Measurements from ENCODE around the gene ZNF140. TPM values are rescaled to one million over a fixed set of nuclear protein-coding genes. Genes with fewer than 3 reads are reported as not detected.
A peak's percentile ranks its signal among the peaks of the same experiment; 100 is the strongest.

Gene ZNF140
- total and polyA plus RNA-seq, 2 of the 13 experiments (the other 11 are each of a cell fraction or from before 2014, with no cell fraction given): 8.7 to 13.5 TPM

DNA sequence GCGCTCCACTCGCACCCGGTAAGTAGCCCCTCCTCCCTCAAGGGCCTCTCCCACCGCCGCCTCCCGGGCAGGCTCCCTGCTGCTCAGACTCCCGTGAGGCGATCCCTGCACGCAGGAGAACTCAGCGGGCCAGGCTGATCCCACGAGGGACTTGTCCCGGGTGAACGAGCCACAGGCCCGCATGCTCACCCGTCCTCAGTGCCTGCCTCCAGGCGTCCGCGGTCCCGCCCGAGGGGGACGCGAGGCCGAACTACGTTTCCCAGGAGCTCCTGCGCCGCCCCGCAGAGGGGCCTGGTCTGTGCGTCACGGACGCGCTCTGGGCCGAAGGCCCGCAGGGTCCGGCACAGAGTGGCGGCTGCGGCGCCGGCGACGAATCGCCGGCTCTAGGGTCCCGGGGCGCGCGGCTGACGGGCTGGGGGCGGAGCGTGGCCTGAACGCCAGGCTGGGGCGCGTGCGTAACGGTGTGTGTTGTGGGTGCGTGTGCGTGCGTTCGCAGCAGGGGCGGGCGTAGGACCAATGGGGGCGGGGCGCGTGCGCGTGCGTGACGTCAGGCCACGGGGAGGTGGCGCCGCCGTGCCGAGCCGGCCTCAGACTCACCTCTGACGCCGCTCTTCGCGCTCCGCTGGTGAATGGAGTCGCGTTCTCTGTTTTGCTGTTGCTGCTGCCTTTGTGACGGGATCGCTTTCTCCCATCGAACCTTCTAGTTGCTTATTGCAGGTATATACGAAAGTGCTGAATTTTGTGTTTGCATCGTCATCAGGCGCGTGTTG lies 49.5 kb downstream of the ZNF140 start, which contains the start of the genes ZNF10 and ZNF891 (continued):
- TF ChIP-seq, protein P1, sequence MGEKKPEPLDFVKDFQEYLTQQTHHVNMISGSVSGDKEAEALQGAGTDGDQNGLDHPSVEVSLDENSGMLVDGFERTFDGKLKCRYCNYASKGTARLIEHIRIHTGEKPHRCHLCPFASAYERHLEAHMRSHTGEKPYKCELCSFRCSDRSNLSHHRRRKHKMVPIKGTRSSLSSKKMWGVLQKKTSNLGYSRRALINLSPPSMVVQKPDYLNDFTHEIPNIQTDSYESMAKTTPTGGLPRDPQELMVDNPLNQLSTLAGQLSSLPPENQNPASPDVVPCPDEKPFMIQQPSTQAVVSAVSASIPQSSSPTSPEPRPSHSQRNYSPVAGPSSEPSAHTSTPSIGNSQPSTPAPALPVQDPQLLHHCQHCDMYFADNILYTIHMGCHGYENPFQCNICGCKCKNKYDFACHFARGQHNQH (CRISPR knock-in tag; IDR thresholded peaks at IDR 0.05): peak; percentile 86; the same call in 1 of the 2 replicates
- TF ChIP-seq ZKSCAN8 (CRISPR knock-in tag; IDR thresholded peaks at IDR 0.05; ENCODE audit: borderline replicate concordance): peak; percentile 69; the same call in 1 of the 2 replicates
- TF ChIP-seq ZNF589 (CRISPR knock-in tag; conservative IDR thresholded peaks at IDR 0.05): peak; percentile 19; the same call in 1 of the 2 replicates
- peak; percentile 72 for TF ChIP-seq RBM39 (IDR thresholded peaks at IDR 0.05; ENCODE audit: low read depth, low read length, poor library complexity, severe bottlenecking)
- TF ChIP-seq ZNF180 (CRISPR knock-in tag; IDR thresholded peaks at IDR 0.05; ENCODE audit: borderline replicate concordance, low read depth): no peak; the same call in 1 of the 2 replicates
- peak; percentile 66; the same call in 1 of the 2 replicates for TF ChIP-seq SRY (CRISPR knock-in tag; IDR thresholded peaks at IDR 0.05)
- peak; percentile 90 for TF ChIP-seq KAT8 (CRISPR knock-in tag; IDR thresholded peaks at IDR 0.05)
- TF ChIP-seq, protein P2, sequence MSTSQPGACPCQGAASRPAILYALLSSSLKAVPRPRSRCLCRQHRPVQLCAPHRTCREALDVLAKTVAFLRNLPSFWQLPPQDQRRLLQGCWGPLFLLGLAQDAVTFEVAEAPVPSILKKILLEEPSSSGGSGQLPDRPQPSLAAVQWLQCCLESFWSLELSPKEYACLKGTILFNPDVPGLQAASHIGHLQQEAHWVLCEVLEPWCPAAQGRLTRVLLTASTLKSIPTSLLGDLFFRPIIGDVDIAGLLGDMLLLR (CRISPR knock-in tag; IDR thresholded peaks at IDR 0.05): peak; percentile 70; the same call in 1 of the 2 replicates
- peak; percentile 60; the same call in 1 of the 2 replicates for TF ChIP-seq ZNF350 (CRISPR knock-in tag; IDR thresholded peaks at IDR 0.05; ENCODE audit: borderline replicate concordance, low read depth)
- TF ChIP-seq, protein P3, sequence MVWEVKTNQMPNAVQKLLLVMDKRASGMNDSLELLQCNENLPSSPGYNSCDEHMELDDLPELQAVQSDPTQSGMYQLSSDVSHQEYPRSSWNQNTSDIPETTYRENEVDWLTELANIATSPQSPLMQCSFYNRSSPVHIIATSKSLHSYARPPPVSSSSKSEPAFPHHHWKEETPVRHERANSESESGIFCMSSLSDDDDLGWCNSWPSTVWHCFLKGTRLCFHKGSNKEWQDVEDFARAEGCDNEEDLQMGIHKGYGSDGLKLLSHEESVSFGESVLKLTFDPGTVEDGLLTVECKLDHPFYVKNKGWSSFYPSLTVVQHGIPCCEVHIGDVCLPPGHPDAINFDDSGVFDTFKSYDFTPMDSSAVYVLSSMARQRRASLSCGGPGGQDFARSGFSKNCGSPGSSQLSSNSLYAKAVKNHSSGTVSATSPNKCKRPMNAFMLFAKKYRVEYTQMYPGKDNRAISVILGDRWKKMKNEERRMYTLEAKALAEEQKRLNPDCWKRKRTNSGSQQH (CRISPR knock-in tag; IDR thresholded peaks at IDR 0.05; ENCODE audit: low read depth): 0 out of 2 replicates have a peak, but pooled peaks have one; percentile 82
- peak; percentile 94 for TF ChIP-seq ARNT2 (CRISPR knock-in tag; IDR thresholded peaks at IDR 0.05; ENCODE audit: low read depth)
- peak; percentile 69; the same call in 1 of the 2 replicates for TF ChIP-seq ZNF724P (CRISPR knock-in tag; IDR thresholded peaks at IDR 0.05; ENCODE audit: borderline replicate concordance)
- TF ChIP-seq PRMT3 (CRISPR knock-in tag; IDR thresholded peaks at IDR 0.05; ENCODE audit: borderline replicate concordance, low read depth): no peak
- TF ChIP-seq ZFY (CRISPR knock-in tag; IDR thresholded peaks at IDR 0.05): peak; percentile 97
- TF ChIP-seq, protein P4, sequence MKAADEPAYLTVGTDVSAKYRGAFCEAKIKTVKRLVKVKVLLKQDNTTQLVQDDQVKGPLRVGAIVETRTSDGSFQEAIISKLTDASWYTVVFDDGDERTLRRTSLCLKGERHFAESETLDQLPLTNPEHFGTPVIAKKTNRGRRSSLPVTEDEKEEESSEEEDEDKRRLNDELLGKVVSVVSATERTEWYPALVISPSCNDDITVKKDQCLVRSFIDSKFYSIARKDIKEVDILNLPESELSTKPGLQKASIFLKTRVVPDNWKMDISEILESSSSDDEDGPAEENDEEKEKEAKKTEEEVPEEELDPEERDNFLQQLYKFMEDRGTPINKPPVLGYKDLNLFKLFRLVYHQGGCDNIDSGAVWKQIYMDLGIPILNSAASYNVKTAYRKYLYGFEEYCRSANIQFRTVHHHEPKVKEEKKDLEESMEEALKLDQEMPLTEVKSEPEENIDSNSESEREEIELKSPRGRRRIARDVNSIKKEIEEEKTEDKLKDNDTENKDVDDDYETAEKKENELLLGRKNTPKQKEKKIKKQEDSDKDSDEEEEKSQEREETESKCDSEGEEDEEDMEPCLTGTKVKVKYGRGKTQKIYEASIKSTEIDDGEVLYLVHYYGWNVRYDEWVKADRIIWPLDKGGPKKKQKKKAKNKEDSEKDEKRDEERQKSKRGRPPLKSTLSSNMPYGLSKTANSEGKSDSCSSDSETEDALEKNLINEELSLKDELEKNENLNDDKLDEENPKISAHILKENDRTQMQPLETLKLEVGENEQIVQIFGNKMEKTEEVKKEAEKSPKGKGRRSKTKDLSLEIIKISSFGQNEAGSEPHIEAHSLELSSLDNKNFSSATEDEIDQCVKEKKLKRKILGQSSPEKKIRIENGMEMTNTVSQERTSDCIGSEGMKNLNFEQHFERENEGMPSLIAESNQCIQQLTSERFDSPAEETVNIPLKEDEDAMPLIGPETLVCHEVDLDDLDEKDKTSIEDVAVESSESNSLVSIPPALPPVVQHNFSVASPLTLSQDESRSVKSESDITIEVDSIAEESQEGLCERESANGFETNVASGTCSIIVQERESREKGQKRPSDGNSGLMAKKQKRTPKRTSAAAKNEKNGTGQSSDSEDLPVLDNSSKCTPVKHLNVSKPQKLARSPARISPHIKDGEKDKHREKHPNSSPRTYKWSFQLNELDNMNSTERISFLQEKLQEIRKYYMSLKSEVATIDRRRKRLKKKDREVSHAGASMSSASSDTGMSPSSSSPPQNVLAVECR (CRISPR knock-in tag; IDR thresholded peaks at IDR 0.05; ENCODE audit: borderline replicate concordance): peak; percentile 91; the same call in 1 of the 2 replicates
- 0 out of 2 replicates have a peak, but pooled peaks have one; percentile 40 for TF ChIP-seq PCBP1 (IDR thresholded peaks at IDR 0.05; ENCODE audit: borderline replicate concordance, low read depth, low read length)
- TF ChIP-seq ERF (CRISPR knock-in tag; IDR thresholded peaks at IDR 0.05): peak; percentile 82
- 0 out of 2 replicates have a peak, but pooled peaks have one; percentile 24 for TF ChIP-seq ZNF225 (CRISPR knock-in tag; IDR thresholded peaks at IDR 0.05)
- no peak for TF ChIP-seq MIXL1 (CRISPR knock-in tag; IDR thresholded peaks at IDR 0.05)
- TF ChIP-seq ZNF124 (CRISPR knock-in tag; IDR thresholded peaks at IDR 0.05): peak; percentile 44; the same call in 1 of the 2 replicates
- TF ChIP-seq ZNF34 (CRISPR knock-in tag; IDR thresholded peaks at IDR 0.05; ENCODE audit: borderline replicate concordance): no peak
- TF ChIP-seq ZNF260 (CRISPR knock-in tag; IDR thresholded peaks at IDR 0.05; ENCODE audit: borderline replicate concordance, low read depth): no peak

Measured in HepG2 (cell line).